Lower leg skin (tissue), 4 donors: ENCODE data around the gene NACC1. TPM values are rescaled to one million over a fixed set of nuclear protein-coding genes. Genes with fewer than 3 reads are reported as not detected.
A peak's percentile ranks its signal among the peaks of the same experiment; 100 is the strongest.

ENCODE experiments used
- DNase-seq, 2 donors: peaks; one replicate each; pipeline ENCODE4 v3.0.0-alpha.2; 2019; ENCODE audit warnings: low spot score in 2 of 2
- H3K4me3 ChIP-seq: fragments of 200-600 bp; sonication (generic); 2 replicates; pipeline ENCODE4 v1.5.1; 2017; ENCODE audit warnings: mild to moderate bottlenecking, low read depth; ENCODE audit not compliant: poor library complexity, severe bottlenecking
- CTCF ChIP-seq, 3 donors: fragments of 450-650 bp; IDR thresholded peaks; one replicate each; pipeline ENCODE4 v1.5.1; 2016; ENCODE audit warnings: antibody characterized with exemption in 3 of 3, mild to moderate bottlenecking in 3 of 3, moderate library complexity in 2 of 3
- POLR2A ChIP-seq, 2 donors: fragments of 450-650 bp; IDR thresholded peaks; one replicate each; pipeline ENCODE4 v1.6.1; 2016 to 2017; ENCODE audit warnings: antibody characterized with exemption in 2 of 2, mild to moderate bottlenecking in 1 of 2, moderate library complexity in 1 of 2
- WGBS, 2 donors: methylation state at CpG; one replicate each; pipeline ENCODE4 v1.1.5; 2018; 5-methylcytosine and 5-hydroxymethylcytosine counted together
- intact Hi-C: fragments of 100-400 bp; cut with DNase I; formaldehyde crosslinking; loops from one replicate; pipeline ENCODE4 v1.15.0; 2023; ENCODE audit warnings: low total_unique reads
- total RNA-seq, 4 donors: library from RNA; depleted of rRNA; stranded (reverse); fragments of >200 nt; gene quantifications; one replicate each; pipeline ENCODE4 v1.1.0, GENCODE V29; 2016

NACC1 gene
- total RNA-seq = 10 to 100 TPM; 21.4 to 46.1 (median 39.8) TPM

GRCh38 chr19:13117772-13118423 is at the start of gene NACC1:
Gene NACC1 (plus strand): TSS chr19:13118264. CDS start chr19:13135208, 16,944 bp downstream.
- intact Hi-C loops = loop anchor here (10.0 kb wide), 1 partner anchor 147 kb away; no protein-coding TSS in a partner anchor
- peak; percentile 82 to 96 for DNase-seq
- TF ChIP-seq POLR2A (IDR thresholded peaks at IDR 0.05) (no peak), CTCF (IDR thresholded peaks at IDR 0.05) (no peak)
- H3K4me3 ChIP-seq = peak within 1 kb of the TSS; percentile 96
- WGBS, 2 donors = 4 to 5% methylated on average over 27 to 37 of the region's 65 CpGs

GRCh38 chr19:13069415-13070359 is 48.4 kb upstream of the NACC1 start:
- H3K4me3 ChIP-seq = no peak overlapping the region
- DNase-seq = no peak
- TF ChIP-seq CTCF (IDR thresholded peaks at IDR 0.05) (no peak), POLR2A (IDR thresholded peaks at IDR 0.05) (no peak)
- intact Hi-C loops = loop anchor here (10.0 kb wide), 1 partner anchor 85 kb away; no protein-coding TSS in a partner anchor
- WGBS, 2 donors = 55 to 56% methylated on average over 18 to 19 of the region's 20 CpGs

GRCh38 chr19:13070425-13071140 is 47.5 kb upstream of the NACC1 start:
- intact Hi-C loops = no loop called here
- DNase-seq = no peak
- 68 to 77% methylated on average over 25 to 32 of the region's 32 CpGs for WGBS, 2 donors
- no peak overlapping the region for H3K4me3 ChIP-seq
- no peak for TF ChIP-seq CTCF (IDR thresholded peaks at IDR 0.05)
- TF ChIP-seq POLR2A (IDR thresholded peaks at IDR 0.05) = no peak

- 60 to 61% methylated on average over 9 of the region's 9 CpGs for WGBS, 2 donors
- intact Hi-C loops = no loop called here
- no peak for DNase-seq
- no peak overlapping the region for H3K4me3 ChIP-seq
- TF ChIP-seq POLR2A (IDR thresholded peaks at IDR 0.05) = no peak
- no peak for TF ChIP-seq CTCF (IDR thresholded peaks at IDR 0.05)
Observed at GRCh38 chr19:13071444-13072187, 46.4 kb upstream of the NACC1 start.
